Measurements from ENCODE around the gene PTPRT. TPM values are rescaled to one million over a fixed set of nuclear protein-coding genes. Genes with fewer than 3 reads are reported as not detected.

Gene PTPRT
- total RNA-seq, 2 donors from 2014 or later = not detected

DNA sequence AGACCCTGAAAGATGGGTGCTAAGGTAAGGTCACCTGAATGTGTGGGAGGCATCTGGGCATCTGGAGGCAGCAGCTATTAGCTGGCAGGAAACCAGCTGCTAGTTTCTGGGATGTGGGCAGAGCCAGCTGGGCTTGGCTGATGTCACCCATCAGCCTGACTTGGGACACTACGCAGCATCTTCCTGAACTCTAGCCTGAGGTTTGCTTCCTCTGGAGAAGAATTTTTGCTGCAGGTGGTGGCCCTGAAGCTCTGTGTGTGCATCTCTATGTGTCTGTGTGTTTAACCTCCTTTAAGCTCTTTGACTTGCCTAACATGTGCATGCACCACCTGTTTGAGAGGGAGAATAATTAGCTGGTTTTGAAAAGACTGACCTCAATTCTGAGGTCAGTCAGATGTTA lies 1106.4 kb downstream of the PTPRT start:
- no peak overlapping the region for H3K27ac Mint-ChIP-seq
- no peaks in the 10 kb centered on the region for H3K36me3 Mint-ChIP-seq (ENCODE audit: low read depth)
- H3K4me1 Mint-ChIP-seq = no peaks in the 10 kb centered on the region
- H3K27me3 Mint-ChIP-seq = peaks cover 3% of the 10 kb centered on the region
- H3K9me3 Mint-ChIP-seq = peaks cover 4% of the 10 kb centered on the region
- no peak for ATAC-seq (replicated peaks)
- H3K4me3 Mint-ChIP-seq = no peak overlapping the region

DNA sequence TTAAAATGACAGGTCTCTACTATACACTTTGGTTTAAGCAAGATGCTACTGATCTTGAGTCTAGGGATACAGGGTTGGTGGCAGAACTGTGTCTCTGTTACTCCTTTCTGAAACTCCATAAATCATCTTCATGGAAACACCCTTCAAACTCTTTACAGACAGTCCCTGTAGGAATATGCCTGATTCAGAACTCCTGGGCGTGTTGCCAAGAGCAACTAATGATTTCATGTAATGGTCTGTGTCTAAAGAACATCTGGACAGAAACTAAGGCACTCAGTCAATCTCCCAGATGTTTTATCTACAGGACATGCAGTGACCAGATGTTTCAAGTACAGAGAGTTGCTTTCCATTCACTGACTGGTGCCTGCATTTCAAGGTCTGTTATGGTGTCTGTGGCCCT lies 1107.1 kb downstream of the PTPRT start:
- peaks cover 3% of the 10 kb centered on the region for H3K27me3 Mint-ChIP-seq
- H3K4me1 Mint-ChIP-seq = no peaks in the 10 kb centered on the region
- peaks cover 4% of the 10 kb centered on the region for H3K9me3 Mint-ChIP-seq
- H3K36me3 Mint-ChIP-seq (ENCODE audit: low read depth) = no peaks in the 10 kb centered on the region
- no peak overlapping the region for H3K27ac Mint-ChIP-seq
- no peak overlapping the region for H3K4me3 Mint-ChIP-seq
- no peak for ATAC-seq (replicated peaks)

GRCh38 chr20:42080956-42081355 lies 1108.8 kb downstream of the PTPRT start:
- Mint-ChIP-seq H3K27me3 (peaks cover 3% of the 10 kb centered on the region), H3K4me3 (no peak overlapping the region), H3K9me3 (no peaks in the 10 kb centered on the region), H3K36me3 (ENCODE audit: low read depth) (no peaks in the 10 kb centered on the region), H3K27ac (no peak overlapping the region), H3K4me1 (no peaks in the 10 kb centered on the region)
- no peak for ATAC-seq (replicated peaks)

DNA sequence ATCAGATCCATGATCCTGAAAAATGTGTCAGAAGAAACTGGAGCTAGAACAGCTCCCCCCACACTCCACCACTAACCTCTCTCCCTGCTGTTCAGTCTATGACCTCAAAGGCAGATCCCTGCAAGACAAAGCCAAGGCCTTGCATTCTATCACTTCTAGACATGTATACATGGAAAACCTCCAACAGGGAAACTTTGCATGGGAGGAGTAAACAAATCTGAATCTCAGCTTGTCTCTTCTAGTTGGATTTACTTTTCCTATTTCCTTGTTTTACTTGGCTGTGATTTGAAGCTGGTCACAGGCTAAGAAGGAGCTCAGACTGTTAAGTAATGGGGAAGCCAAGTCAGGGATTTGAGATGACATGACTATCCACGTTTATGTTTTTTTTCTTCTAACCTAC lies 1114.8 kb downstream of the PTPRT start:
- peaks cover 3% of the 10 kb centered on the region for H3K27me3 Mint-ChIP-seq
- H3K4me1 Mint-ChIP-seq = no peaks in the 10 kb centered on the region
- ATAC-seq (replicated peaks) = no peak
- no peak overlapping the region for H3K27ac Mint-ChIP-seq
- H3K4me3 Mint-ChIP-seq = no peak overlapping the region
- H3K36me3 Mint-ChIP-seq (ENCODE audit: low read depth) = no peaks in the 10 kb centered on the region
- H3K9me3 Mint-ChIP-seq = no peaks in the 10 kb centered on the region

DNA sequence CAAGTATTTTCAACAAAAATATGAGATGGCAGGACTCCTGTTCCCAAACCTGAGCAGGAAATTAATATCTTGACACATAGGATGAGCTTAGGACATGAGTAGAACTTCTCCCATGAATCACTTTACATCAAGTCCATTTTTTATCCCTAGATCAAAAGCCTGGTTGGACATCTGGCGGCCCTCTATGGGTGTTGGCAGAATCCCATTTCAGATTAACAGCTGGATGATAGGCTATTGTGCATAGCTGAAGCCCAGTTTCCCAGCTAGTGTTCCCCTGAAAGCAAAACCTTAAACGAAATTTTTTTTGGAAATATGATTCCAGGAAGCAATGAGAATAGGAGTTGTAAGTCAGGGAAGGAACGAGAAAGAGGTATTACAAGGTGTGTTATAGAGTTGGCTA lies 1122.1 kb downstream of the PTPRT start:
- no peak for ATAC-seq (replicated peaks)
- Mint-ChIP-seq H3K4me1 (no peaks in the 10 kb centered on the region), H3K4me3 (no peak overlapping the region), H3K27ac (no peak overlapping the region), H3K27me3 (peaks cover 3% of the 10 kb centered on the region), H3K9me3 (no peaks in the 10 kb centered on the region), H3K36me3 (ENCODE audit: low read depth) (no peaks in the 10 kb centered on the region)

DNA sequence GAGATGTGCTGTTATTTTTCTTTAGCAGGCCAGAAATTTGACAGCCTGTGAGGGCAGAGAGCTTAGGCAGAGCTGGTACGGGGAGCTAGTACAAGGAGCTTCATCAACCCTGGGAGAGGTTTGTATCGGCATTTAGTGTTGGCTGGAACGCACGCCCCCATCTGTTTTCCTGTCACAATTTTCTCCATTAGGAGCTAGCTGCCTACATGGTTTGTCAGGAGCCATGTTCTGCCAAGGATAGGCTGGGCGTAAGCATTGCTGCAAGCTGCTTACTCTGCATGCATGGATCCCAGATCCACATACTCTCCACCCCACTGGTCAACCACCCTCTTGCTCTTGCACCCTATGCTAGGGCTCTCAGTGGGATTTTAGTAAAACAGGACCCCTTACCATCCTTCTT lies 1122.5 kb downstream of the PTPRT start:
- H3K27ac Mint-ChIP-seq = no peak overlapping the region
- no peak overlapping the region for H3K4me3 Mint-ChIP-seq
- no peaks in the 10 kb centered on the region for H3K4me1 Mint-ChIP-seq
- H3K9me3 Mint-ChIP-seq = no peaks in the 10 kb centered on the region
- peaks cover 3% of the 10 kb centered on the region for H3K27me3 Mint-ChIP-seq
- H3K36me3 Mint-ChIP-seq (ENCODE audit: low read depth) = no peaks in the 10 kb centered on the region
- no peak for ATAC-seq (replicated peaks)

DNA sequence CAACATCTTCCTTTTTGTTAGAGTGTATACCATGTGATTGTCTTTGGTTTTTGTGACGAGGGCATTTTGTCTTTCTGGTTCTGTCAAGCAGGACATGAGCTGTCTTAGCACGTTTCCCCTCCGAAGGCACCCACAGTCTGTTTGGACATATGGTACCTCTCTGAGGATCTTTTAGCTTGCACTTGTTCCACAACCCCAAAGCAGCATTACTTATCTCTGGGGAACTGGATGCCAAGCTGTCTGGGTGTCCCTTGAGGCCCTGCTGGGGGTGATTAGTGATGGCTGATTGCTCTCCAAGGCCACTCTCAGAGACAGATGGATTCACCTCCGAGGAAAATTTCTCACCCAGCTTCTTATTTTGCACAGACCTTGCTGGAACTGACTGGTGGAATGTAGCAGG lies 1126.6 kb downstream of the PTPRT start:
- H3K9me3 Mint-ChIP-seq = peaks cover 5% of the 10 kb centered on the region
- H3K4me3 Mint-ChIP-seq = no peak overlapping the region
- H3K4me1 Mint-ChIP-seq = no peaks in the 10 kb centered on the region
- no peak for ATAC-seq (replicated peaks)
- H3K36me3 Mint-ChIP-seq (ENCODE audit: low read depth) = no peaks in the 10 kb centered on the region
- H3K27me3 Mint-ChIP-seq = peaks cover 3% of the 10 kb centered on the region
- no peak overlapping the region for H3K27ac Mint-ChIP-seq

- no peak for ATAC-seq (replicated peaks)
- Mint-ChIP-seq H3K36me3 (ENCODE audit: low read depth) (no peaks in the 10 kb centered on the region), H3K9me3 (peaks cover 4% of the 10 kb centered on the region)
Measured at GRCh38 chr20:42053350-42053749, 1136.4 kb downstream of the PTPRT start.

GRCh38 chr20:42051921-42052320 lies 1137.8 kb downstream of the PTPRT start:
- Mint-ChIP-seq H3K4me3 (no peak overlapping the region), H3K36me3 (ENCODE audit: low read depth) (no peaks in the 10 kb centered on the region), H3K27me3 (peaks cover 5% of the 10 kb centered on the region), H3K9me3 (peaks cover 4% of the 10 kb centered on the region), H3K27ac (no peak overlapping the region), H3K4me1 (no peaks in the 10 kb centered on the region)
- ATAC-seq (replicated peaks) = no peak

More at GRCh38 chr20:42053350-42053749, 1136.4 kb downstream of the PTPRT start:
- H3K27ac Mint-ChIP-seq = no peak overlapping the region
- no peak overlapping the region for H3K4me3 Mint-ChIP-seq
- H3K27me3 Mint-ChIP-seq = peaks cover 5% of the 10 kb centered on the region
- H3K4me1 Mint-ChIP-seq = no peaks in the 10 kb centered on the region

DNA sequence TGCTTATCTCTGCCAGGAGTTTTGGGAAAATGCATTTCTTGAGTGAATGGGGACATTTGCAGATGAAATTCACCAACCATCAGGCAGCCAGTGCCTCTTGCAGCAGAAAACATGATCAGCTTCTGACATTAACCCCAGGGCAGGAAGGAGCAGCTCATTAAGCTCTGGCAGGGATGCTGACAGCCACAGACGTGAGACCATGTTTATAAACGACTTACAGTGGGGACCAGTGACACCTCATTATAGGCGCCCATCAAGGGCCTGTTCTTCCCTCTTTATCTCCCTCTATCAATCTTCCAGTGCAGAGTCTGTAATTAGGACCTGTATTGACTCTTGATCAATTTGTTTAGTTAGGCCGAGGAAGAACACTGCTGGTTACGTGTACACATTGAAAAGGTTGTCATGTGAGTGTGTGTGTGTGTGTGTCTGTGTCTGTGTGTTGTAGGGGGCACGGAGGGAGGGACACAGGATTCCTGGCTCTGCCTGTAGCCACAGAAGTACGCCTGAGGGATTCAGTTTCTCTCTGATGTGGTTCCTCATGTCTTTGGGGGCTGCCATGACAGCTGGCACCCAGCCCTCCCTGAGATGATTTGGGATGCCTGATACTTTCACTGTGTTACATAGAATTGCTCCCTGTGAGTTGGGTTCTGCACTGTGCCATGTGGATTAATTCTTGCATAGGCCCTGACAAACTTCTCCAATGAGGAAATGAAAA lies 1143.2 kb downstream of the PTPRT start:
- H3K4me1 Mint-ChIP-seq = no peaks in the 10 kb centered on the region
- ATAC-seq (replicated peaks) = no peak
- no peaks in the 10 kb centered on the region for H3K27me3 Mint-ChIP-seq
- H3K9me3 Mint-ChIP-seq = no peaks in the 10 kb centered on the region
- H3K4me3 Mint-ChIP-seq = no peak overlapping the region
- no peak overlapping the region for H3K27ac Mint-ChIP-seq
- H3K36me3 Mint-ChIP-seq (ENCODE audit: low read depth) = no peaks in the 10 kb centered on the region

DNA sequence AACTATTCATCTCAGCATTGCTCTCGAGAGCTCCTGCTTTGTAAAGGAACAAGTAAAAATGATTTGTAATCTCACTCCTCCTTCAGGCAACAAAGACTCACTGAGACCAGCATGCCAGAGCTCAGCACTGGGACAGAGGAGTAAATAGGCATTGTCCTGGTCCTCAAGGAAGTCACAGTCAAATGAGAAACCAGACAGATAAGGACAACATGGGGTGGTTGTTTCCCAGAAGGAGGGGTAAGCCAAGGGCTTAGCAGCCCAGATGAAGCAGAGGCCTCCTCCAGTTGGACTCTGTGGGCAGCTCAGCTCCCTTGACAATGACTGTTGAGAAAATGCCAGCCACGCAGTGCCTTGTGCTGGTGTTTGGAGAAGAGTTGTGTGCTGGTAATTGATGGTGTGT lies 1145.8 kb downstream of the PTPRT start:
- Mint-ChIP-seq H3K9me3 (no peaks in the 10 kb centered on the region), H3K4me1 (no peaks in the 10 kb centered on the region), H3K27ac (no peak overlapping the region), H3K4me3 (no peak overlapping the region), H3K36me3 (ENCODE audit: low read depth) (no peaks in the 10 kb centered on the region), H3K27me3 (no peaks in the 10 kb centered on the region)
- ATAC-seq (replicated peaks) = no peak

GRCh38 chr20:42041000-42041565 lies 1148.6 kb downstream of the PTPRT start:
- H3K4me1 Mint-ChIP-seq = no peaks in the 10 kb centered on the region
- no peak overlapping the region for H3K4me3 Mint-ChIP-seq
- H3K36me3 Mint-ChIP-seq (ENCODE audit: low read depth) = no peaks in the 10 kb centered on the region
- H3K27me3 Mint-ChIP-seq = no peaks in the 10 kb centered on the region
- H3K9me3 Mint-ChIP-seq = peaks cover 3% of the 10 kb centered on the region
- H3K27ac Mint-ChIP-seq = no peak overlapping the region
- no peak for ATAC-seq (replicated peaks)

- Mint-ChIP-seq H3K4me1 (no peaks in the 10 kb centered on the region), H3K4me3 (no peak overlapping the region), H3K27me3 (peaks cover 6% of the 10 kb centered on the region), H3K27ac (no peak overlapping the region), H3K9me3 (peaks cover 9% of the 10 kb centered on the region), H3K36me3 (ENCODE audit: low read depth) (no peaks in the 10 kb centered on the region)
- no peak for ATAC-seq (replicated peaks)
Measured at GRCh38 chr20:42027746-42028268, 1161.9 kb downstream of the PTPRT start.

DNA sequence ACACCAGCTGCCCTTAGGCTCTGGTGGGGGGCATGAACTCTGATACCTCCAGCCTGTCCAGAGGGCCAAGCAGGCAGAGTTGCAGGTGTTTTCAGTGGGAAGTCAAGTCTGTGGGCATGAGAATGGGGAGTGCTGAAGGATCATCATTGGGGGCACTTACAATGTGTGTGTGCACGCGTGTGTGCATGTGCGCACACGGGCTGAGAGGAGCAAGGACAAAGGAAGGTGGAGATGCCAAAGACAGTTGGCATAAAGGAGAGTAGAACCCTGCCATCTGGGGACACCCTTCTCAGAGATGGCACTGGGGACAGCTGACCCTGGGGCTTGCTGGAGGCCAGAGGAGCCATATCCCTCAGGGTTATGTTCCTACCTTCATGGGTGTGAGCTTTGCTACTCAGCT lies 1163.1 kb downstream of the PTPRT start:
- peaks cover 6% of the 10 kb centered on the region for H3K27me3 Mint-ChIP-seq
- no peak for ATAC-seq (replicated peaks)
- H3K4me1 Mint-ChIP-seq = no peaks in the 10 kb centered on the region
- H3K9me3 Mint-ChIP-seq = peaks cover 9% of the 10 kb centered on the region
- H3K4me3 Mint-ChIP-seq = no peak overlapping the region
- H3K27ac Mint-ChIP-seq = no peak overlapping the region
- no peaks in the 10 kb centered on the region for H3K36me3 Mint-ChIP-seq (ENCODE audit: low read depth)

- Mint-ChIP-seq H3K9me3 (peaks cover 9% of the 10 kb centered on the region), H3K36me3 (ENCODE audit: low read depth) (no peaks in the 10 kb centered on the region), H3K27me3 (peaks cover 6% of the 10 kb centered on the region), H3K27ac (no peak overlapping the region), H3K4me3 (no peak overlapping the region), H3K4me1 (no peaks in the 10 kb centered on the region)
- ATAC-seq (replicated peaks) = no peak
Measured at GRCh38 chr20:42024653-42025052, 1165.1 kb downstream of the PTPRT start.
